DOHH2 (cell line): Measurements from ENCODE around the gene TPCN2.

Experiments
- CTCF ChIP-seq: fragments of 200-600 bp; sonication (generic); IDR thresholded peaks from one replicate; pipeline ENCODE4 v1.5.1; 2014; ENCODE audit warnings: antibody characterized with exemption, mild to moderate bottlenecking, low read depth, low read length; ENCODE audit not compliant: poor library complexity, severe bottlenecking
- EZH2phosphoT487 ChIP-seq: fragments of 200-600 bp; sonication (generic); IDR thresholded peaks from 2 replicates; pipeline ENCODE4 v1.6.1; 2017; ENCODE audit warnings: borderline replicate concordance, mild to moderate bottlenecking, antibody characterized with exemption, low read length, moderate library complexity, mixed read lengths

DNA sequence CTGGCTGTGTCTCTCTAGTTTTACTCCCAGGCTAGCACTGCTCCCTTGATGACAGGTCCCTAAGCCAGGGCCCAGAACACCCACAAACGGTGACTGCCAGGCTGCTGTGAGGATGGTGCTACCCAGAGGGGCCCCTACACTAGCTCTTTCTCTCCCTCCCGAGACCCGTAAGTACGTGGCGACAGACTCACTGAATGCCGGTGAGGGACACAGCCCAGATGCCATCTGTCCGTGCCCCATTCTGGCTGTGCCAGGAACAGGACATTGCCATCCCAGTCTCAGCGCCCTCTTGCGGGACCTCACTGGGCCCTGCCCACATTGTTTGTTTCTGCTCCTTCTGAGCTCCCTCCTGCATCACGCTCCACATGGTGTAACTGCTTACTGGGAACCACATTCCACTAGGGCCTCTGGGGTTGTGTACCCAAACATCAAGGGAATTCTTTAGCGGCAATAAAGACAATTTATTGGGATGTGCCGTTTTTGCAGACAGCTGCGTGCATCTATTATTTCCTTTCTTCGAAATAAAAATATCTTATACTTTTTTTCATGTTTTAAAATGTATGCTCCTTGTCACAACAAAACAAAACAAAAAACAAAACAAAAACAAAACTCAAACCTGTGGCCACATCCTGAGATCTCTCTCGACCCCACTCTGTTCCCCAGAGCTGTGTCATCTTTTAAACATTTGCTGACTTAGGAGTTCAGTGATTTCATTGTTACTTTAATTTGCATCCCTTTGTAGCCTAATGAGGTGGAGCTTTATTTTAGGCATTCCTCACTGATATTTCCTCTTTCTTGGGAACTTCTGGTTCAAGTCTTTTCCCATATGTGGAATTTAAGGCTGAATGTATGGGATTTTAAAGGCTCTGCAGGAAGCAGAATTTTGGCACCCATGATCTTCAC, 4.4 kb upstream of the TPCN2 start:
- TF ChIP-seq CTCF: peak; percentile 75
- TF ChIP-seq EZH2phosphoT487: no peak
